H1 (cell line): Measurements from ENCODE around the gene PPP1R9A. TPM values are rescaled to one million over a fixed set of nuclear protein-coding genes. Genes with fewer than 3 reads are reported as not detected.

Source experiments
- CTCF ChIA-PET: fragments of 300-600 bp; sonication (Branson Sonifier 250); formaldehyde crosslinking; loops from one replicate; lab custom pipeline; 2021; ENCODE audit not compliant: partially characterized antibody; lab: Charles Lee
- POLR2A ChIA-PET: fragments of 300-600 bp; sonication (Branson Sonifier 250); formaldehyde crosslinking; loops from one replicate; lab custom pipeline; 2021; ENCODE audit warnings: inconsistent platforms; ENCODE audit not compliant: partially characterized antibody; lab: Charles Lee
- DNase-seq, 2 experiments: peaks; one replicate each; pipeline versions ENCODE4 v3.0.0 to v3.0.0-alpha.2; 2010 to 2022; ENCODE audit warnings: low spot score in 2 of 2, low read depth in 1 of 2, mixed read lengths in 1 of 2
- FAIRE-seq: peaks from 2 replicates; lab custom pipeline; 2011; peaks lifted over from hg19 to GRCh38; lab: Jason Lieb, UNC
- H2AFZ ChIP-seq: 2 replicates; pipeline ENCODE4 v1.8.1; 2012; ENCODE audit warnings: low read length, inconsistent platforms
- H2AK5ac ChIP-seq: 2 replicates; pipeline ENCODE4 v1.6.1; 2013; ENCODE audit warnings: low read depth, low read length
- H2BK120ac ChIP-seq: replicated peaks from 2 replicates; pipeline ENCODE3; 2013; ENCODE audit warnings: low read depth, low read length, inconsistent platforms
- H2BK12ac ChIP-seq: 2 replicates; pipeline ENCODE4 v1.6.1; 2013; ENCODE audit warnings: low read depth, low read length
- H2BK15ac ChIP-seq: 2 replicates; pipeline ENCODE4 v1.6.1; 2013; ENCODE audit warnings: low read length
- H2BK20ac ChIP-seq: 2 replicates; pipeline ENCODE4 v1.6.1; 2013; ENCODE audit warnings: low read length
- H2BK5ac ChIP-seq: 2 replicates; pipeline ENCODE4 v1.6.1; 2013; ENCODE audit warnings: low read depth, low read length
- H3K14ac ChIP-seq: 2 replicates; pipeline ENCODE4 v1.6.1; 2013; ENCODE audit warnings: inconsistent platforms; ENCODE audit not compliant: insufficient read length
- H3K18ac ChIP-seq: 2 replicates; pipeline ENCODE4 v1.6.1; 2013; ENCODE audit warnings: low read length; ENCODE audit errors: extremely low read depth
- H3K23ac ChIP-seq: 2 replicates; pipeline ENCODE4 v1.6.1; 2013; ENCODE audit warnings: inconsistent platforms; ENCODE audit not compliant: insufficient read length
- H3K23me2 ChIP-seq: 2 replicates; pipeline ENCODE4 v1.6.1; 2013; ENCODE audit warnings: low read depth, low read length
- H3K27ac ChIP-seq: 2 replicates; pipeline ENCODE4 v1.6.1; 2011; ENCODE audit warnings: low read depth, low read length, inconsistent platforms
- H3K27me3 ChIP-seq, 4 experiments: replicated peaks in 1 of 4; 1 replicate in 1 of 4; 2 replicates in 3 of 4; pipeline versions ENCODE4 v1.6.1 to v1.8.1; 2011 to 2013; ENCODE audit warnings: low read length in 3 of 4, mild to moderate bottlenecking in 3 of 4, inconsistent platforms in 2 of 4, mixed read lengths in 2 of 4, moderate library complexity in 1 of 4; ENCODE audit not compliant: control insufficient read depth in 3 of 4, insufficient read depth in 3 of 4; ENCODE audit errors: extremely low read depth in 1 of 4
- H3K36me3 ChIP-seq, 4 experiments: 2 replicates each; pipeline versions ENCODE4 v1.6.1 to v1.8.1; 2011 to 2013; ENCODE audit warnings: mild to moderate bottlenecking in 4 of 4, low read length in 3 of 4, moderate library complexity in 2 of 4, control low read depth in 1 of 4, inconsistent platforms in 1 of 4; ENCODE audit not compliant: insufficient read depth in 4 of 4, control insufficient read depth in 2 of 4
- H3K4ac ChIP-seq: replicated peaks from 2 replicates; pipeline ENCODE3; 2013; ENCODE audit warnings: low read length, low read depth, mixed read lengths, inconsistent platforms; ENCODE audit not compliant: insufficient read length
- H3K4me1 ChIP-seq, 4 experiments: replicated peaks in 1 of 4; 1 replicate in 1 of 4; 2 replicates in 3 of 4; pipeline versions ENCODE4 v1.6.1 to v1.8.1; 2011 to 2013; ENCODE audit warnings: low read length in 3 of 4, inconsistent platforms in 2 of 4, mixed read lengths in 1 of 4; ENCODE audit not compliant: insufficient read depth in 4 of 4, control insufficient read depth in 3 of 4
- H3K4me2 ChIP-seq, 2 experiments: 2 replicates each; pipeline versions ENCODE4 v1.6.1 to v1.8.1; 2011 to 2013; ENCODE audit warnings: low read depth in 2 of 2, low read length in 2 of 2, control low read depth in 1 of 2, inconsistent platforms in 1 of 2, mild to moderate bottlenecking in 1 of 2; ENCODE audit not compliant: insufficient read depth in 1 of 2
- H3K4me3 ChIP-seq, 4 experiments: fragments of 200-600, 300-600 bp in 1 of 4; sonication (generic), shearing (Covaris generic), sonication (Bioruptor Twin) in 1 of 4; 2 replicates each; pipeline versions ENCODE4 v1.5.1 to v1.8.1; 2011 to 2016; ENCODE audit warnings: low read length in 4 of 4, low read depth in 3 of 4, control low read depth in 2 of 4, inconsistent platforms in 2 of 4, mild to moderate bottlenecking in 2 of 4, mixed read lengths in 1 of 4, moderate library complexity in 1 of 4; ENCODE audit not compliant: insufficient read depth in 2 of 4; ENCODE audit errors: extremely low read depth in 1 of 4
- H3K56ac ChIP-seq: replicated peaks from 2 replicates; pipeline ENCODE3; 2013; ENCODE audit warnings: low read depth, mild to moderate bottlenecking, mixed read lengths, low read length, inconsistent platforms; ENCODE audit not compliant: insufficient read length
- H3K79me1 ChIP-seq: 2 replicates; pipeline ENCODE4 v1.6.1; 2013; ENCODE audit warnings: low read depth, low read length, control low read depth
- H3K79me2 ChIP-seq, 2 experiments: 2 replicates each; pipeline versions ENCODE4 v1.6.1 to v1.8.1; 2012 to 2013; ENCODE audit warnings: low read length in 2 of 2, mild to moderate bottlenecking in 2 of 2, inconsistent platforms in 1 of 2; ENCODE audit not compliant: insufficient read depth in 2 of 2, control insufficient read depth in 1 of 2
- H3K9ac ChIP-seq, 4 experiments: replicated peaks in 1 of 4; 1 replicate in 1 of 4; 2 replicates in 3 of 4; pipeline versions ENCODE4 v1.6.1 to v1.8.1; 2011 to 2013; ENCODE audit warnings: low read depth in 3 of 4, low read length in 3 of 4, control low read depth in 2 of 4, mild to moderate bottlenecking in 2 of 4, moderate library complexity in 2 of 4, inconsistent platforms in 1 of 4; ENCODE audit errors: extremely low read depth in 1 of 4
- H3K9me3 ChIP-seq, 2 experiments: 2 replicates each; pipeline versions ENCODE4 v1.6.1 to v1.8.1; 2012 to 2013; ENCODE audit warnings: mild to moderate bottlenecking in 2 of 2, moderate library complexity in 2 of 2, control low read depth in 1 of 2, inconsistent platforms in 1 of 2, low read depth in 1 of 2, low read length in 1 of 2, mixed read lengths in 1 of 2; ENCODE audit not compliant: insufficient read depth in 2 of 2
- H4K20me1 ChIP-seq, 2 experiments: replicated peaks in 1 of 2; 2 replicates each; pipeline versions ENCODE3 to v1.8.1; 2011 to 2013; ENCODE audit warnings: inconsistent platforms in 2 of 2, low read length in 2 of 2, mild to moderate bottlenecking in 1 of 2; ENCODE audit not compliant: insufficient read depth in 2 of 2, control insufficient read depth in 1 of 2
- H4K5ac ChIP-seq: 2 replicates; pipeline ENCODE4 v1.6.1; 2013; ENCODE audit warnings: low read length, low read depth, mixed read lengths, inconsistent platforms; ENCODE audit not compliant: insufficient read length
- H4K8ac ChIP-seq: 2 replicates; pipeline ENCODE4 v1.8.0; 2013; ENCODE audit warnings: mild to moderate bottlenecking, moderate library complexity, low read length, inconsistent platforms; ENCODE audit not compliant: insufficient read depth; ENCODE audit errors: extremely low read depth
- H4K91ac ChIP-seq: replicated peaks from 2 replicates; pipeline ENCODE3; 2013; ENCODE audit warnings: low read length, mixed read lengths, inconsistent platforms; ENCODE audit not compliant: insufficient read length
- ASH2L ChIP-seq: fragments of 200-600, 300-600 bp; sonication (generic); IDR thresholded peaks from one replicate; pipeline ENCODE4 v1.7.1; 2017; ENCODE audit warnings: low read length
- ATF2 ChIP-seq: IDR thresholded peaks from 2 replicates; pipeline ENCODE4 v1.6.1; 2012; ENCODE audit warnings: low read length, inconsistent platforms
- BACH1 ChIP-seq: IDR thresholded peaks from 2 replicates; pipeline ENCODE4 v1.6.1; 2012; ENCODE audit warnings: low read length, improper control_type of control experiment
- BCL11A ChIP-seq, 2 experiments: IDR thresholded peaks; one replicate each; pipeline ENCODE4 v1.6.1; 2011; ENCODE audit warnings: low read depth in 2 of 2, low read length in 2 of 2, mild to moderate bottlenecking in 2 of 2
- GABPA ChIP-seq: IDR thresholded peaks from 2 replicates; pipeline ENCODE4 v1.6.1; 2011; ENCODE audit warnings: mild to moderate bottlenecking, low read length, moderate library complexity, borderline replicate concordance; ENCODE audit not compliant: insufficient read depth
- GTF2F1 ChIP-seq: IDR thresholded peaks from 2 replicates; pipeline ENCODE4 v1.6.1; 2012; ENCODE audit warnings: low read depth, low read length, improper control_type of control experiment, borderline replicate concordance
- HDAC2 ChIP-seq, 2 experiments: fragments of 300-600 bp in 1 of 2; sonication (generic) in 1 of 2; IDR thresholded peaks; 2 replicates each; pipeline ENCODE4 v1.6.1; 2011 to 2012; ENCODE audit warnings: low read depth in 2 of 2, low read length in 2 of 2, mild to moderate bottlenecking in 2 of 2, moderate library complexity in 2 of 2, borderline replicate concordance in 1 of 2, inconsistent platforms in 1 of 2
- HDAC6 ChIP-seq: IDR thresholded peaks from one replicate; pipeline ENCODE4 v1.7.1; 2012; ENCODE audit warnings: low read depth, mild to moderate bottlenecking, inconsistent platforms, low read length, moderate library complexity
- KDM1A ChIP-seq: fragments of 200-600, 300-600 bp; sonication (generic); IDR thresholded peaks from 2 replicates; pipeline ENCODE4 v1.7.1; 2016; ENCODE audit warnings: mild to moderate bottlenecking, low read length, borderline replicate concordance
- KDM5A ChIP-seq: fragments of 200-600 bp; IDR thresholded peaks from 2 replicates; pipeline ENCODE4 v1.7.1; 2012; ENCODE audit warnings: mild to moderate bottlenecking, low read length, inconsistent platforms, mixed read lengths
- POLR2A ChIP-seq, 2 experiments: IDR thresholded peaks; 1 replicate in 1 of 2; 2 replicates in 1 of 2; pipeline ENCODE4 v1.6.1; 2011; ENCODE audit warnings: low read depth in 2 of 2, low read length in 2 of 2, mild to moderate bottlenecking in 2 of 2; ENCODE audit errors: control extremely low read depth in 1 of 2
- RAD21 ChIP-seq, 2 experiments: IDR thresholded peaks in 1 of 2; conservative IDR thresholded peaks in 1 of 2; 2 replicates each; pipeline ENCODE4 v1.6.1; 2011; ENCODE audit warnings: low read depth in 2 of 2, low read length in 2 of 2, improper control_type of control experiment in 1 of 2, inconsistent platforms in 1 of 2, mild to moderate bottlenecking in 1 of 2, moderate library complexity in 1 of 2
- TAF7 ChIP-seq: optimal IDR thresholded peaks from 2 replicates; pipeline ENCODE3; 2011; ENCODE audit warnings: low read depth, mild to moderate bottlenecking, inconsistent platforms, low read length, moderate library complexity, borderline replicate concordance
- TEAD4 ChIP-seq: IDR thresholded peaks from 2 replicates; pipeline ENCODE4 v1.6.1; 2012; ENCODE audit warnings: low read depth, low read length, inconsistent platforms, mixed read lengths
- polyA plus RNA-seq, 7 experiments: library from polyadenylated mRNA; depleted of rRNA in 3 of 7; stranded (reverse) in 5 of 7; unstranded in 2 of 7; fragments of >200 nt in 5 of 7; fragments of 200-250 nt in 2 of 7; gene quantifications; 1 replicate in 5 of 7; 2 replicates in 1 of 7; 4 replicates in 1 of 7; pipeline versions ENCODE4 v1.2.1 to v1.2.3, GENCODE V29; 2011 to 2013; ENCODE audit warnings: missing spikeins in 2 of 7, mixed read lengths in 2 of 7
- total RNA-seq: library from RNA; stranded (reverse); fragmentation: NEBNext Ultra II Directional; extraction: Animal tissue kit (Norgen Biotek cat#: 25700); gene quantifications from 2 replicates; pipeline ENCODE4 v1.2.1, GENCODE V29; 2021

The PPP1R9A gene
- total and polyA plus RNA-seq, 2 of the 8 experiments (the other 6 are each of a cell fraction or from before 2014, with no cell fraction given) = 3.0 to 20.3 TPM

- Histone ChIP-seq H3K4ac (no peak overlapping the region), H3K36me3 (peaks cover 0 to 4% (median 0%) of the 10 kb centered on the region in 4 experiments; a peak in 2 of 8 replicates), H4K8ac (no peak overlapping the region), H3K23me2 (no peaks in the 10 kb centered on the region), H3K14ac (no peak overlapping the region), H2AK5ac (no peak overlapping the region), H2BK15ac (no peak overlapping the region), H3K18ac (no peak overlapping the region), H4K20me1 (no peaks in the 10 kb centered on the region), H3K79me2 (no peaks in the 10 kb centered on the region), H3K27ac (no peak overlapping the region), H3K9me3 (no peaks in the 10 kb centered on the region), H2BK5ac (no peak overlapping the region), H4K91ac (no peak overlapping the region), H2BK120ac (no peak overlapping the region), H3K4me3 (no peak overlapping the region), H3K9ac (no peak overlapping the region), H3K4me2 (no peak overlapping the region), H2BK20ac (no peak overlapping the region), H4K5ac (no peak overlapping the region), H3K79me1 (no peaks in the 10 kb centered on the region), H3K27me3 (no peaks in the 10 kb centered on the region), H3K4me1 (no peaks in the 10 kb centered on the region), H3K56ac (no peak overlapping the region), H2AFZ (no peak overlapping the region), H3K23ac (no peak overlapping the region), H2BK12ac (no peak overlapping the region)
- FAIRE-seq (no peak), DNase-seq (no peak)
- POLR2A ChIA-PET = no interaction called here
- CTCF ChIA-PET = interaction anchor here (0.6 kb wide), 1 partner anchor 1936 kb away, joined by 3 read pairs; no protein-coding TSS in a partner anchor
- TF ChIP-seq KDM5A (no peak), POLR2A (IDR thresholded peaks at IDR 0.05; ENCODE audit: control extremely low read depth in 1 of 2, low read depth in 2 of 2, low read length in 2 of 2) (no peak), BCL11A (IDR thresholded peaks at IDR 0.05; ENCODE audit: low read depth in 2 of 2, low read length in 2 of 2) (no peak), BACH1 (no peak), RAD21 (IDR thresholded peaks at IDR 0.05 in 1 of 2, conservative IDR thresholded peaks at IDR 0.05 in 1 of 2; ENCODE audit: low read depth in 2 of 2, low read length in 2 of 2) (no peak), GABPA (no peak), HDAC6 (no peak), ATF2 (no peak), TAF7 (no peak), TEAD4 (no peak), ASH2L (no peak), KDM1A (no peak), GTF2F1 (no peak), HDAC2 (IDR thresholded peaks at IDR 0.05; ENCODE audit: borderline replicate concordance in 1 of 2, low read depth in 2 of 2, low read length in 2 of 2) (no peak)
These were observed 348.3 kb downstream of the PPP1R9A start for GRCh38 chr7:95255691-95256090.
